Measurements from ENCODE around the gene TTLL9.

GRCh38 chr20:31913431-31914157, 43.2 kb downstream of the TTLL9 start:
- no peak for TF ChIP-seq POLR2A (IDR thresholded peaks at IDR 0.05)
- no peak for TF ChIP-seq CTCF (IDR thresholded peaks at IDR 0.05)

Data from right lobe of liver (tissue), 4 donors.